T-helper 9 cell (primary cell): ENCODE measurements around the gene FNDC1.
"Not testable (repeated sequence)": the region's sequence is repeated elsewhere in the genome, so short reads cannot be mapped to it uniquely, and the experiment has no call there.

Source experiments
- DNase-seq: peaks from one replicate; pipeline ENCODE4 v3.0.0-alpha.2; 2020
- total RNA-seq, 2 donors: gene quantifications; one replicate each; lab custom pipeline; 2026; lab: John Stamatoyannopoulos, UW

FNDC1 gene
- 0 to 0.14 reads per million in 2 donors for total RNA-seq

- peak; percentile 60 for DNase-seq
Observed at GRCh38 chr6:159169193-159169555, at the start of gene FNDC1. FNDC1 (plus strand) TSS chr6:159169400; CDS start chr6:159169597, 197 bp downstream.

- DNase-seq, result no peak
Observed at GRCh38 chr6:159119791-159120190, 49.4 kb upstream of the FNDC1 start.

GRCh38 chr6:159121486-159121885 is 47.7 kb upstream of the FNDC1 start:
- no peak for DNase-seq

GRCh38 chr6:159122453-159122852 is 46.7 kb upstream of the FNDC1 start:
- no peak for DNase-seq

- not testable (repeated sequence) for DNase-seq
Observed at GRCh38 chr6:159123831-159124230, 45.4 kb upstream of the FNDC1 start.

- DNase-seq, result no peak
Observed at GRCh38 chr6:159125014-159125609, 44.1 kb upstream of the FNDC1 start.

GRCh38 chr6:159125951-159126352 is 43.2 kb upstream of the FNDC1 start:
- no peak for DNase-seq

GRCh38 chr6:159126590-159126989 is 42.6 kb upstream of the FNDC1 start:
- DNase-seq, result no peak

GRCh38 chr6:159127701-159128100 is 41.5 kb upstream of the FNDC1 start:
- no peak for DNase-seq

- no peak for DNase-seq
Observed at GRCh38 chr6:159128978-159129377, 40.2 kb upstream of the FNDC1 start.

- no peak for DNase-seq
Observed at GRCh38 chr6:159130846-159131245, 38.4 kb upstream of the FNDC1 start.

- DNase-seq, result no peak
Observed at GRCh38 chr6:159131709-159132108, 37.5 kb upstream of the FNDC1 start.

GRCh38 chr6:159132664-159133063 is 36.5 kb upstream of the FNDC1 start:
- DNase-seq, result no peak

GRCh38 chr6:159134701-159135364 is 34.4 kb upstream of the FNDC1 start:
- peak; percentile 68 for DNase-seq

GRCh38 chr6:159137676-159138075 is 31.5 kb upstream of the FNDC1 start:
- DNase-seq, result no peak

- no peak for DNase-seq
Observed at GRCh38 chr6:159142531-159142930, 26.7 kb upstream of the FNDC1 start.

GRCh38 chr6:159148641-159149040 is 20.6 kb upstream of the FNDC1 start:
- DNase-seq, result no peak

- no peak for DNase-seq
Observed at GRCh38 chr6:159149641-159150040, 19.6 kb upstream of the FNDC1 start.

- peak; percentile 25 for DNase-seq
Observed at GRCh38 chr6:159151266-159151855, 17.8 kb upstream of the FNDC1 start.

GRCh38 chr6:159152041-159152440 is 17.2 kb upstream of the FNDC1 start:
- no peak for DNase-seq

GRCh38 chr6:159152782-159153181 is 16.4 kb upstream of the FNDC1 start:
- DNase-seq, result no peak

GRCh38 chr6:159155679-159156078 is 13.5 kb upstream of the FNDC1 start:
- DNase-seq, result no peak

- no peak for DNase-seq
Observed at GRCh38 chr6:159156089-159156488, 13.1 kb upstream of the FNDC1 start.

GRCh38 chr6:159157431-159157830 is 11.8 kb upstream of the FNDC1 start:
- no peak for DNase-seq
